Tibial nerve (tissue), 4 donors: ENCODE measurements around the gene BPIFB2. TPM values are rescaled to one million over a fixed set of nuclear protein-coding genes. Genes with fewer than 3 reads are reported as not detected.

ENCODE experiments used
- DNase-seq, 2 donors: peaks; one replicate each; pipeline ENCODE4 v3.0.0-alpha.2; 2019; ENCODE audit warnings: low spot score in 2 of 2
- H3K27ac ChIP-seq, 4 donors: fragments of 200-600 bp; sonication (generic) in 3 of 4; one replicate each; pipeline ENCODE4 v1.5.1; 2017 to 2019; ENCODE audit warnings: mild to moderate bottlenecking in 1 of 4
- H3K27me3 ChIP-seq, 2 donors: fragments of 200-600 bp; sonication (generic) in 1 of 2; one replicate each; pipeline versions ENCODE4 v1.5.1 to v1.6.0; 2017 to 2019
- H3K36me3 ChIP-seq, 3 donors: fragments of 200-600 bp; sonication (generic); one replicate each; pipeline ENCODE4 v1.5.1; 2018 to 2019
- H3K4me1 ChIP-seq, 4 donors: fragments of 200-600 bp; sonication (generic) in 3 of 4; one replicate each; pipeline ENCODE4 v1.5.1; 2017 to 2019
- H3K4me3 ChIP-seq, 4 donors: fragments of 200-600 bp; sonication (generic) in 3 of 4; one replicate each; pipeline ENCODE4 v1.5.1; 2017 to 2019; ENCODE audit warnings: mild to moderate bottlenecking in 1 of 4, moderate library complexity in 1 of 4
- H3K9me3 ChIP-seq, 4 donors: fragments of 200-600 bp; sonication (generic) in 3 of 4; one replicate each; pipeline ENCODE4 v1.5.1; 2017 to 2019
- CTCF ChIP-seq, 5 experiments: fragments of 200-600 bp in 3 of 5; fragments of 450-650 bp in 2 of 5; sonication (generic) in 3 of 5; IDR thresholded peaks; one replicate each; pipeline ENCODE4 v1.5.1; 2016 to 2019; ENCODE audit warnings: antibody characterized with exemption in 5 of 5, mild to moderate bottlenecking in 3 of 5, moderate library complexity in 2 of 5
- EP300 ChIP-seq, 2 donors: sonication (generic); formaldehyde crosslinking; IDR thresholded peaks; one replicate each; pipeline ENCODE4 v1.6.1; 2017; ENCODE audit warnings: antibody characterized with exemption in 2 of 2, mild to moderate bottlenecking in 1 of 2
- POLR2A ChIP-seq, 2 donors: fragments of 450-650 bp; IDR thresholded peaks; one replicate each; pipeline ENCODE4 v1.6.1; 2017; ENCODE audit warnings: antibody characterized with exemption in 2 of 2, mild to moderate bottlenecking in 2 of 2, moderate library complexity in 2 of 2
- WGBS, 2 donors: methylation state at CpG; one replicate each; pipeline ENCODE4 v1.1.5; 2018; 5-methylcytosine and 5-hydroxymethylcytosine counted together
- total RNA-seq, 4 donors: library from RNA; depleted of rRNA; stranded (reverse); fragments of >200 nt; gene quantifications; one replicate each; pipeline ENCODE4 v1.1.0, GENCODE V29; 2016

The BPIFB2 gene
- total RNA-seq, 4 donors from 2014 or later: not detected

- DNase-seq: no peak
- no peaks in the 10 kb centered on the region for H3K27me3 ChIP-seq
- peaks cover 0 to 19% (median 0%) of the 10 kb centered on the region in 4 donors for H3K9me3 ChIP-seq
- no peak for TF ChIP-seq CTCF (IDR thresholded peaks at IDR 0.05)
- no peak for TF ChIP-seq POLR2A (IDR thresholded peaks at IDR 0.05)
- TF ChIP-seq EP300 (IDR thresholded peaks at IDR 0.05): no peak
- no peaks in the 10 kb centered on the region for H3K36me3 ChIP-seq
- no peak overlapping the region for H3K4me3 ChIP-seq
- no peak overlapping the region for H3K27ac ChIP-seq
- no peaks in the 10 kb centered on the region for H3K4me1 ChIP-seq
- 75 to 81% methylated on average over 7 to 8 of the region's 8 CpGs for WGBS, 2 donors
Observed at GRCh38 chr20:33006776-33007375, 628 bp upstream of the BPIFB2 start.

GRCh38 chr20:33008336-33009213, 1.1 kb downstream of the BPIFB2 start:
- TF ChIP-seq POLR2A (IDR thresholded peaks at IDR 0.05) (no peak), EP300 (IDR thresholded peaks at IDR 0.05) (no peak)
- DNase-seq: no peak
- H3K4me1 ChIP-seq: no peaks in the 10 kb centered on the region
- H3K4me3 ChIP-seq: no peak overlapping the region
- 85 to 91% methylated on average over 22 to 23 of the region's 23 CpGs for WGBS, 2 donors
- H3K9me3 ChIP-seq: peaks cover 0 to 19% (median 0%) of the 10 kb centered on the region in 4 donors
- no peak overlapping the region for H3K27ac ChIP-seq
- peaks cover 0 to 2% of the 10 kb centered on the region in 2 donors for H3K27me3 ChIP-seq
- no peaks in the 10 kb centered on the region for H3K36me3 ChIP-seq

DNA sequence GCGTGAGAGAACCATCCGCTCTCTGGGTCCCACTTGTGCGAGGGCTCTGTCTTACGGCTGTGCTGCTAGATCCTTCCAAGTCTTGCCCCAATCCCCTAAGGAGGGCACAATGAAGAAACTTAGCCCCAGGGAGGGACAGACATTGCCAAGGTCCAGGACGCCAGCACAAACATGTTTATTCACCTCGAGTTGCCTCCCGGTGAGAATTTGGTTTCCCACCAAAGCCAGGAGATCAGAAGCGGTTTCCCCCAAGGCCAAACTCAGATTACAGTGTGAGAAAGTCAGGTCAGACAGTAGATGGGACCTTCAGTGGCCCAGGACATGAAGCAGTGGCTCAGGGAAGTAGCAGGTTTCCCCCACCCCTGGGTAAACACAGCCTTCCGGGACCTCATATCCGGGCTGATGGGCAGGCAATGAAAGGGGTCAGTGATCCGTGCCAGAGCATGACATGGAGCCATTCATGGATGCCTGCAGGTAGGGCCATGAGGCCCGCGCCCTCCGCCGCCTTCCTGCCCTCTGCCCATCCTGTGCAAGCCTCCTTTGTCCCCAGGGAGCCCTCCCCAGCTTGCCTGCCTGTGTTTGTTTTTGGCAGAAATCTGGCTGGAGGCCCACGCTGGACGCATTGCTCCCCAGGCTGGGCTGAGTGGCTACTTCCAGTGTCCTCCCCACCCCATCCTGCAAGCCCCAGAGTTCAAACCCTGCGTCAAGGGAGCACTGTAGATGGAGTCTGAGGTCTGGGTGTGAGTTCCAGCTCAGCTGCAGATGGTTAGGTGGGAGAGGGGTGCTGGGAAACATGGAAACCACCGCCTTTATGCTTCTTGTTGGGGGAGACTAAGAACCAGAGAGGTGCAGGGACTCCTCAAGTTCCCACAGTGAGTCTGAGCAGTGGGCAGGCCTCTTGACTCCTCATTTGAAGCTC, 2.0 kb downstream of the BPIFB2 start:
- Histone ChIP-seq H3K27ac (no peak overlapping the region), H3K4me3 (no peak overlapping the region), H3K4me1 (no peaks in the 10 kb centered on the region), H3K36me3 (no peaks in the 10 kb centered on the region), H3K27me3 (peaks cover 0 to 8% of the 10 kb centered on the region in 2 donors), H3K9me3 (peaks cover 0 to 19% (median 0%) of the 10 kb centered on the region in 4 donors)
- 56 to 57% methylated on average over 19 of the region's 19 CpGs for WGBS, 2 donors
- DNase-seq: no peak
- no peak for TF ChIP-seq POLR2A (IDR thresholded peaks at IDR 0.05)
- no peak for TF ChIP-seq EP300 (IDR thresholded peaks at IDR 0.05)
- no peak for TF ChIP-seq CTCF (IDR thresholded peaks at IDR 0.05)

- Histone ChIP-seq H3K4me1 (no peaks in the 10 kb centered on the region), H3K27me3 (peaks cover 0 to 8% of the 10 kb centered on the region in 2 donors), H3K9me3 (peaks cover 0 to 12% (median 0%) of the 10 kb centered on the region in 4 donors), H3K36me3 (no peaks in the 10 kb centered on the region), H3K27ac (no peak overlapping the region), H3K4me3 (no peak overlapping the region)
- WGBS, 2 donors: 75 to 78% methylated on average over 5 of the region's 5 CpGs
- DNase-seq: no peak
- no peak for TF ChIP-seq POLR2A (IDR thresholded peaks at IDR 0.05)
- TF ChIP-seq EP300 (IDR thresholded peaks at IDR 0.05): no peak
- no peak for TF ChIP-seq CTCF (IDR thresholded peaks at IDR 0.05)
Observed at GRCh38 chr20:33010133-33010504, 2.6 kb downstream of the BPIFB2 start.

DNA sequence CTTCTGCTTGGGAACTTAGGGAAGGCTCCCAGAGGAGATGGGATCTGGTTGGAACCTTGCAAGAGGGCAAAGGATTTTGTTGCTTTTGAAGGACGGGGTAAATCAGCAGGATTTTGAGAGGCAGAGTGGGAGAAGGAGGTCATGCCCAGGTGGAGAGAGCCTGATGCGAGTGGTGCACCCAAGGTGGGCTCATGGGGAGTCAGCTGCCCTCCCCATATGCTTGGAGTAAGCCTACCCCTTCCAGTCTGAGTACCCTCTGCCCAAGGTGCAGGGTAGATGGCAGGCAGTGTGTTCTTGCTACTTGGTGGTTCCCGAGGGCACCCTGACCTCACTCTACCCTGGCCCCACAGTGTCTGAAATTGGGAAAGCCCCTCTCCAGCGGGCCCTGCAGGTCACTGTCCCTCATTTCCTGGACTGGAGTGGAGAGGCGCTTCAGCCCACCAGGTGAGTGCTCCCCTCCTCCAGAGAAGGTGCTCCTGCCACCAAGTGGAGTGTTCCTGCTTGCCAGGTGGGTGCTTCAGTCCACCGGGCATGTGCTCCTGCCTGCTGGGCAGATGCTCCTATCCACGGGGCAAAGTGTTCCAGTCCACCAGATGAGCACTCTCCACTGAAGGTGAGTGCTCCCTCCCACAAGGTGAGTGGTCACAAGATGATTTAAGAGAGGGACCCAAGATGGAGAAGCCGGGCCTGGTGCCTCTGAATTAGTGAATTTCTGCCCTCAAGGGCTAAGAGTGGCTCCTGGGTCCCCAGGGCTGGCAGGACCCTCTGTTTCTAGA, 3.4 kb downstream of the BPIFB2 start:
- TF ChIP-seq CTCF (IDR thresholded peaks at IDR 0.05): no peak
- no peak for TF ChIP-seq EP300 (IDR thresholded peaks at IDR 0.05)
- no peak for TF ChIP-seq POLR2A (IDR thresholded peaks at IDR 0.05)
- Histone ChIP-seq H3K4me3 (no peak overlapping the region), H3K27ac (no peak overlapping the region), H3K36me3 (no peaks in the 10 kb centered on the region), H3K27me3 (peaks cover 0 to 8% of the 10 kb centered on the region in 2 donors), H3K9me3 (peaks cover 0 to 5% (median 0%) of the 10 kb centered on the region in 4 donors), H3K4me1 (no peaks in the 10 kb centered on the region)
- WGBS, 2 donors: 85 to 86% methylated on average over 4 to 8 of the region's 8 CpGs
- no peak for DNase-seq
